ENCODE data around the gene GRB10. TPM values are rescaled to one million over a fixed set of nuclear protein-coding genes. Genes with fewer than 3 reads are reported as not detected.

Gene GRB10
- total RNA-seq, 1 experiment from 2014 or later: 68.2 TPM

DNA sequence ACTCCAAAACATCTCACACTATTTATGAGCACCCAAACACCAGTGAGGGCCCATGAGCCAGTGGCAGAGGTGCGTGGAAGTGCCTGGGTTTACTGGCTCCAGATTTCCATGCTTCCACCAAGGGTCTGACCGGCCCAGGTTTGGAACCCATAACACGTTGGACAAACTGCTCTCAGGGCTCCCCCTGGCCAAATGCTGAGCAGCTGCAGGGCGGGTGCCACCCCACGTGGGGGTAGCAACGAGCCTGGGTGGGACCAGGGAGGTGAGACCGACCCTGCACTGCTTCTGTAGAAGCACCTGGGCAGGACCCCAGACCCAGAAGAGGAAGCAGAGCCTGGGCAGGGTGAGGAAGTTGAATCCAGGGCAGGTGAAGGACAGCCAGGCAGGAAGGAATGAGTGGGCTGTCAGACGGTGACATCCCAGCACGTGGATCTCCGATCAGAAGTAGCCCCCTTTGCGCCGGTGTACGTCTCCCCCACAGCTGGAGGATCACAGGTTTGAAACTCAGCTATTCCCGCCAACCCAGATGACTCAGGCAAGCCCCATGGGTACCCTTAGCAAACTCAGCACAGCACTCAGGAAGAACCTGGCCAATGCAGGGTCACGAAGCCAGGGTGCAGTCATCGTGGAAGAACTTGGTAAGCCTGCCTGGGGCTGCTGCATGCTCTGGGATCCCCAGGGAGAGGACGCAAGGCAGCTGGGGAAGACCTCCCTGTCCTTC is 117.1 kb downstream of the GRB10 start:
- DNase-seq (ENCODE audit: unreplicated experiment): peak; percentile 16
- intact Hi-C loops (cut with micrococcal nuclease): no loop called here
- ChIA-PET CTCF (interaction anchor here (0.9 to 1.8 kb wide), 5 partner anchors 11 to 495 kb away, joined by 3 to 9 read pairs (median 8); no protein-coding TSS in a partner anchor), POLR2A (no interaction called here)
- no peaks in the 10 kb centered on the region for H3K27me3 Mint-ChIP-seq (ENCODE audit: insufficient read depth, unreplicated experiment)
- H3K4me1 Mint-ChIP-seq (ENCODE audit: insufficient read depth, unreplicated experiment): peaks cover 12% of the 10 kb centered on the region
- H3K27ac Mint-ChIP-seq (ENCODE audit: low read depth, unreplicated experiment): peak overlapping the region; percentile 64
- BruUV-seq (replicated peaks): no TSS peak
- H3K4me3 Mint-ChIP-seq (ENCODE audit: unreplicated experiment): no peak overlapping the region
- H3K9me3 Mint-ChIP-seq (ENCODE audit: unreplicated experiment): no peaks in the 10 kb centered on the region
- TF ChIP-seq, protein P1, sequence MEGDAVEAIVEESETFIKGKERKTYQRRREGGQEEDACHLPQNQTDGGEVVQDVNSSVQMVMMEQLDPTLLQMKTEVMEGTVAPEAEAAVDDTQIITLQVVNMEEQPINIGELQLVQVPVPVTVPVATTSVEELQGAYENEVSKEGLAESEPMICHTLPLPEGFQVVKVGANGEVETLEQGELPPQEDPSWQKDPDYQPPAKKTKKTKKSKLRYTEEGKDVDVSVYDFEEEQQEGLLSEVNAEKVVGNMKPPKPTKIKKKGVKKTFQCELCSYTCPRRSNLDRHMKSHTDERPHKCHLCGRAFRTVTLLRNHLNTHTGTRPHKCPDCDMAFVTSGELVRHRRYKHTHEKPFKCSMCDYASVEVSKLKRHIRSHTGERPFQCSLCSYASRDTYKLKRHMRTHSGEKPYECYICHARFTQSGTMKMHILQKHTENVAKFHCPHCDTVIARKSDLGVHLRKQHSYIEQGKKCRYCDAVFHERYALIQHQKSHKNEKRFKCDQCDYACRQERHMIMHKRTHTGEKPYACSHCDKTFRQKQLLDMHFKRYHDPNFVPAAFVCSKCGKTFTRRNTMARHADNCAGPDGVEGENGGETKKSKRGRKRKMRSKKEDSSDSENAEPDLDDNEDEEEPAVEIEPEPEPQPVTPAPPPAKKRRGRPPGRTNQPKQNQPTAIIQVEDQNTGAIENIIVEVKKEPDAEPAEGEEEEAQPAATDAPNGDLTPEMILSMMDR (IDR thresholded peaks at IDR 0.05; ENCODE audit: unreplicated experiment): no peak
- H3K36me3 Mint-ChIP-seq (ENCODE audit: insufficient read depth, unreplicated experiment): peaks cover 48% of the 10 kb centered on the region

DNA sequence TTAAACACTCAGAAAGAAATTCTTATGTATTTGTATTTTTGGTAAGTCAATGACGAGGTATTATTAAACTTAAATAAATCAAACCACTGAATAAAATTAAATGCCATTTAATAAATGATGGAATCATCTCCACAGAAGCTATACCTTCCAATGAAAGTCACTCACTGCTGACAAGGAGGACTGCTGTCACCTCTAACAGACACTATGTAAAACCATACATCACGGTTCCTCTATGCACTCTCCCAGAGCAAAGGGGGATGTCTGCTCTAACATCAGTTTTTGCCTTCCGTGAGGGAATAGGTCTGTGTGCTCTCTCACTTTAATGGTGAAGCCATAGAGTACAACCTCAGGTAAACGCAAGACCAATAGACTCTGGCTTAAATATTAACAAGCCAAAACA is 117.8 kb downstream of the GRB10 start:
- Mint-ChIP-seq H3K27ac (ENCODE audit: low read depth, unreplicated experiment) (peak overlapping the region; percentile 64), H3K9me3 (ENCODE audit: unreplicated experiment) (no peaks in the 10 kb centered on the region), H3K36me3 (ENCODE audit: insufficient read depth, unreplicated experiment) (peaks cover 48% of the 10 kb centered on the region), H3K4me1 (ENCODE audit: insufficient read depth, unreplicated experiment) (peaks cover 12% of the 10 kb centered on the region), H3K27me3 (ENCODE audit: insufficient read depth, unreplicated experiment) (no peaks in the 10 kb centered on the region), H3K4me3 (ENCODE audit: unreplicated experiment) (no peak overlapping the region)
- POLR2A ChIA-PET: no interaction called here
- TF ChIP-seq, protein P1 (IDR thresholded peaks at IDR 0.05; ENCODE audit: unreplicated experiment): no peak
- DNase-seq (ENCODE audit: unreplicated experiment): no peak
- CTCF ChIA-PET: interaction anchor here (0.7 kb wide), 1 partner anchor 653 kb away, joined by 4 read pairs; no protein-coding TSS in a partner anchor
- no TSS peak for BruUV-seq (replicated peaks)
- intact Hi-C loops (cut with micrococcal nuclease): no loop called here

DNA sequence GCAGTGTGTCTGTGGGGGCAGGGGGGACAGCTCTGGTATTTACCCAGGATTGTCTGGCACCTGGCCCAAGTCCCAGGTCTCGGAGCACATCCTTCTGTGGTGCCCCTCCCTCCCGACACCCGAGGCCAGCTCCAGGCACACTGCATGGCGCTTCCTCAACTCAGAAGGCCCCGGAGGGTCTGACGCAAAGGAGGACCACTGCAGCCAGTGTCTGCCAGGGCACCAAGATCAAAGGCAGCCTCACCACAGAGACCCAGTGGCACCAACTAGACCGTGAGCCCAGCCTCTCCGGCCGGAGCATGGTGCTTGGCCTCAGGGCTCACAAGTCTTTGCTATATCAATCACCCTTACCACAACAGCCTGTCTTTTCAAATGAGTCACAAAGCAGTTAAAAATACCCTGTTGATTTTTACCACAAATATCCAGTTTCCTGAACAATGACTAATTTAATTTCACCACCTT is 118.2 kb downstream of the GRB10 start:
- CTCF ChIA-PET: interaction anchor here (0.7 to 1.1 kb wide), 2 partner anchors 15 to 654 kb away, joined by 4 to 5 read pairs; no protein-coding TSS in a partner anchor
- intact Hi-C loops (cut with micrococcal nuclease): no loop called here
- no peaks in the 10 kb centered on the region for H3K9me3 Mint-ChIP-seq (ENCODE audit: unreplicated experiment)
- H3K27ac Mint-ChIP-seq (ENCODE audit: low read depth, unreplicated experiment): peak overlapping the region; percentile 64
- H3K4me1 Mint-ChIP-seq (ENCODE audit: insufficient read depth, unreplicated experiment): peaks cover 12% of the 10 kb centered on the region
- TF ChIP-seq, protein P1 (IDR thresholded peaks at IDR 0.05; ENCODE audit: unreplicated experiment): no peak
- H3K4me3 Mint-ChIP-seq (ENCODE audit: unreplicated experiment): no peak overlapping the region
- BruUV-seq (replicated peaks): no TSS peak
- H3K27me3 Mint-ChIP-seq (ENCODE audit: insufficient read depth, unreplicated experiment): no peaks in the 10 kb centered on the region
- H3K36me3 Mint-ChIP-seq (ENCODE audit: insufficient read depth, unreplicated experiment): peaks cover 48% of the 10 kb centered on the region
- DNase-seq (ENCODE audit: unreplicated experiment): peak; percentile 88
- POLR2A ChIA-PET: no interaction called here

DNA sequence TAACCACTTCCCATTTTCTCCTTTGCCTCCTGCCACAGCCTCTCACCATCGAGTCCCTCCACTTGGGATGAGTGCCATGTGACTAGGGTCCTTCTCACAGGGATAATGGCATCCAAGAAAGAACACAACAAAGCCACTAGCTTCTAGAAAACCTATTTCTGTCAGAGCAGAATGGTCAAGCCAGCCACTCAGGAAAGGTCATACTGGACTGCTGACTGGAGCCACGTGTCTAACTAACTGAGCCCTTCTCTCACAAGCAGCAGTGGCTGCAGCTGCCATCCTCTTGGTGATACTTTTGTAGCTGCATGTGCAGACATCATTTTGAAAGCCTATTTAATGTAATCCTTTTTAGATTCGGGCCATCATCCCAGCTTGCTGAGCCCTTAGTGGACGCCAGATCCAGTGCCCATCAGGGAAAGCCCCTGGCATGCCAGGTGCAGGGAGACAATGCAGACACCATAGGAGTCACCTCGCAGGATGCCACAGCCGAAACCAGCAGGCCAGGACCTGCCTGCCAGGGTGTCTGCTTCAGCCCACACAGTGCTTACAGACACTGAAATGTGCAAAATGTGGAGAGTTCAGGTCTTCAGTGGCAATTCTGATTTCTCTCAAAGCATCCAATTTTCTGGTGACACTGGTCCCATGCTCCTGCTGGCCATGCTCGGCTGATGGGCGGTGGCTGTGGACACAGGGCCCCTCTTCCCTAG is 119.1 kb downstream of the GRB10 start:
- no TSS peak for BruUV-seq (replicated peaks)
- no peaks in the 10 kb centered on the region for H3K9me3 Mint-ChIP-seq (ENCODE audit: unreplicated experiment)
- DNase-seq (ENCODE audit: unreplicated experiment): peak; percentile 55
- H3K27me3 Mint-ChIP-seq (ENCODE audit: insufficient read depth, unreplicated experiment): no peaks in the 10 kb centered on the region
- H3K27ac Mint-ChIP-seq (ENCODE audit: low read depth, unreplicated experiment): no peak overlapping the region
- H3K36me3 Mint-ChIP-seq (ENCODE audit: insufficient read depth, unreplicated experiment): peaks cover 55% of the 10 kb centered on the region
- TF ChIP-seq, protein P1 (IDR thresholded peaks at IDR 0.05; ENCODE audit: unreplicated experiment): no peak
- peaks cover 12% of the 10 kb centered on the region for H3K4me1 Mint-ChIP-seq (ENCODE audit: insufficient read depth, unreplicated experiment)
- ChIA-PET CTCF (interaction anchor here (0.7 to 1.1 kb wide), 5 partner anchors 16 to 133 kb away, joined by 3 to 5 read pairs (median 4); no protein-coding TSS in a partner anchor), POLR2A (no interaction called here)
- no peak overlapping the region for H3K4me3 Mint-ChIP-seq (ENCODE audit: unreplicated experiment)
- intact Hi-C loops (cut with micrococcal nuclease): no loop called here
